ENCODE measurements around the gene TSPAN11. TPM values are rescaled to one million over a fixed set of nuclear protein-coding genes. Genes with fewer than 3 reads are reported as not detected.
A peak's percentile ranks its signal among the peaks of the same experiment; 100 is the strongest.

TSPAN11 gene
- total RNA-seq, 1 experiment from 2014 or later: 0.17 TPM

DNA sequence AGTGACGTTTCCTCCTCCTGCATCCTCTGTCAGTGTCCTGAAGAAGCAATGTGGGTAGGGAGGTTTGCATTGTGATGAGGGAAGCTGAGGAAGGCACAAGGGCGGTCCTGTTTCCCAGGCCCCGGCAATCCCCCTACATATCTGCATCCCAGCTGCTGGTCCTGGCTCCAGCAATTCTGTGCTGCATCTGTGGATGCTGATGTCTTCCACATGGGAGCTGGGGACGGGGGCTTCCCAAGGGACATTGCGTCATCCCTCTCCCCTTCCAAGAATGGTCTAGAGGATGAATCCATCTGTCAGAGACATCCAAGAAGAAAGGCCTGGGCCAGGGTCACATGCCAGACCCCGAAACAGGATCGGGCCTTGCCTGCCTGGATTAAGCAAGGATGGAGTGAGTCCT is 52.1 kb downstream of the TSPAN11 start:
- no peak for DNase-seq (ENCODE audit: low read depth)

DNA sequence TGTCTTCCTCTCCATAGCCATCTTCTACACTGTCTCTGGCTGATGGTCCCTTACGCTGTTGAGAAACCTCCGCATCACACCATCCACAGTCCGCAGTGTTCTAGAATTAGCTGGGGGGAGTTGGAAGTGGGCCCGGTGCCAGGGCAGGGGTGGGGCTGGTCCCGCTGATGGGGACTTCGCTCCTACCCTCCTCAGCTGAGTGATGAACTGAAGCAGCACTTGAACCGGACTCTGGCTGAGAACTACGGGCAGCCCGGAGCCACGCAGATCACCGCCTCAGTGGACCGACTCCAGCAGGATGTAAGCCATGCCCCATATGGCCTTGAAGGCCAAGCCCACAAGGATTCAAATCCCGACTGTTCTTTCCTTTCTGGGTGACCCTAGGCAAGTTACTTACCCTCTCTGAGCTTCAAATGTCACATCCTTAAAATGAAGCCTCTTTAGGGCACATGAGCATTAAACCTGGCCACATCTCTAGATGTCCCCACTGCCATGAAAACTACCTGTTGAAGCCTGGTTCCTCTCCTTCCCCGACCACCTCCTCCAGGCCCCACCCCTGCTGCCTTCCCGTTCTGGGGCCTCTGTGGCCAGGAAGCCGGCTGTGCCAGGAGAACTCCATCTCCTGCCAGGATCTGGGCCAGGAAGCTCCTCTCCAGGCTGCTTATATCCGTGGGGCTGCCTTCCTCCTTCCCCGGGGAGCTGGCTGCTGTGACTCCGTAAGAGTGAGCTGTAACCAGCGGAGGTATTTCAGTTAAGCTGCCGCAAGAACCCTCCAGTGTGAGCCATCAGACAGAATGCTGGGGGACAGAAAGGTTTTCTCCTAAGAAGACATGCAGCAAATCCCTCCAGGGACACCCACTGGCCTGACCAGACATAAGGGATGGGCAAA is 53.1 kb downstream of the TSPAN11 start:
- DNase-seq (ENCODE audit: low read depth): no peak

DNA sequence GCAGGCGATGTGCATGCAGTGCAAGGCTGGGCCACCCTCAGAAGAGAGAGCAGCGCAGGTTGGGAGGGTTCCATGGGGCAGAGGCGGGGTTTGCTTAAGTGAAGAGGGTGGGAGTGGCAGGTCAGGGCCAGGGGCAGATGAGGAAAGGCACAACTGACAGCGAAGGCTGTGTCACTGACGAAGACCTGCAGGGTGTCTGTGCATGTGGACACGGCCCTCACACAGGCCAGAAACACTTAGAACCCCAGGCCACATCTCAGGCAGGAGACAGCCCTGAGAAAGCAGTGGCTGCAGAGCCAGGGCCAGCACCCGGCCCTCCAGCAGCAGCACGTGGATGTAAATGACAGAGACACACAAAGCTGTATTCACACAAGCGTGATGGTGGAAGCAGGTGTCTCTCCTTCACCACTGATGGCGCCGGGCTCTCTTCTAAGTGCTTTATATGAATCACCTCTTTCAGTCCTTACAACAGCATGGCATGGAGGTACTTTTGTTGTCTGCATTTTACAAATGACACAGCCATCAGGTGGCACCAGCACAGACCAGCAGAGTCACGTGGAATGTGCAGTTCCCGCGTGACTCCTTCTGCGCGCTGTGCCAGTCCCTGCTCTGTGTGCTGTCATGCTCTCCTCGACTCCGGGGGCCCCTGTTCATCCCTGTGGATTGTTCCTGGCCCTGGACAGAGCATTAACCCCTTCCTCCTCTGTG is 54.6 kb downstream of the TSPAN11 start:
- DNase-seq (ENCODE audit: low read depth): no peak

DNA sequence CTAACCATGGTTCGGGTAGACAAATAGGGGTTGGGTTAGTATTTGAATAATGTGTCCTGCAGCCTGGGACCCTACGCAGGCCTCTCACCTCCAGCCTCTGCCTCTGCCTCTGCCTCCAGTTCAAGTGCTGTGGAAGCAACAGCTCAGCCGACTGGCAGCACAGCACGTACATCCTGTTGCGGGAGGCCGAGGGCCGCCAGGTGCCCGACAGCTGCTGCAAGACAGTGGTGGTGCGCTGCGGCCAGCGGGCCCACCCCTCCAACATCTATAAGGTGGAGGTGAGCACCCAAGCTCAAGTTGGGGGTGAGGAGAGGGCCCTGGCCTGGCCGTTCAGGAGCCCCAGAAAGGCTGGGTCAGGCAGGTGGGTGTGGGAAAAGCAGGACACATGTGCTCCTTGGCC is 55.9 kb downstream of the TSPAN11 start:
- DNase-seq (ENCODE audit: low read depth): no peak

DNA sequence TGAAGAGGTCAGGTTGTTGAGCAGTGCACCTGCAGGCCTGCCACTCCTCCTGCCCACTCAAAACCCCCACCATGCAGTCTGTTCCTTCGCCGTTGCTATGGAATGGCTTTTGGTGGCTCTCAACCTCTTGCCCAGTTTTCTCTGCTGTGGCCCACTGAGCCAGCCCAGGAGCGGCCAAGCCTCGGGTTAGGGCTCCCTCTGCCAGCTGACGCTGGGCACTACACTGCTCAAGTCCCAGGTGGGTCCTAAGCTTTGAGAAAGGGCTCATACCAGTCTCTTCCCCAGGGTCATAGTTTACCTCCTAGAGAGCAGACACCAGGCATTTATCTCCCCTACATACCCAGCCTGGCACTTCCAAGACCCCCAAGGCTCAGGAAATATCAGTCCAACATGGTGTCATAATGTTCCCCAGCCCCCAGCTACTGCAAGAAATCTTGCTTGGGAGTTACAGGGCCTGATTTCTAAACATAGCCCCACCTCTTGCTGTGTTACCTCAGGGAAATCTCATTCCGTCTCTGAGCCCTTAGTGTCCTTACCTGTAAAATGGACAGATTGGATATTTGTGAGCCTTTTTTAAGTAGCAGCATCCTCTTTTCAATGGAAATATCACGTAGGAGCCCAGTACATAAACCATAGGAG is 59.4 kb downstream of the TSPAN11 start:
- peak; percentile 26 for DNase-seq (ENCODE audit: low read depth)

DNA sequence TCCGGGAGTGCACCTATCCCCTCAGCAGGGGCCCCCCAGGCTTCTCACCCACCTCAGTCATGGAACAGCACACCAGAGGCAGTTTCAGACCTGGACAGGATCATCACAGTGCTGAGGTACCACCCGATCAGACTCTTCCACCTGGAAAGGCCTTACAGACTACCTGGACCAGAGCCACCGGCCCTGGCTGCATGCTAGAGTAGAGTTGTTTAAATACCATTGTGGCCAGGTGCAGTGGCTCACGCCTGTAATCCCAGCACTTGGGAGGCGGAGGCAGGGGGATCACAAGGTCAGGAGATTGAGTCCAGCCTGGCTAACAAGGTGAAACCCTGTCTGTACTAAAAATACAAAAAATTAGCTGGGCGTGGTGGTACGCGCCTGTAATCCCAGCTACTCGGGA is 61.5 kb downstream of the TSPAN11 start:
- DNase-seq (ENCODE audit: low read depth): no peak

DNA sequence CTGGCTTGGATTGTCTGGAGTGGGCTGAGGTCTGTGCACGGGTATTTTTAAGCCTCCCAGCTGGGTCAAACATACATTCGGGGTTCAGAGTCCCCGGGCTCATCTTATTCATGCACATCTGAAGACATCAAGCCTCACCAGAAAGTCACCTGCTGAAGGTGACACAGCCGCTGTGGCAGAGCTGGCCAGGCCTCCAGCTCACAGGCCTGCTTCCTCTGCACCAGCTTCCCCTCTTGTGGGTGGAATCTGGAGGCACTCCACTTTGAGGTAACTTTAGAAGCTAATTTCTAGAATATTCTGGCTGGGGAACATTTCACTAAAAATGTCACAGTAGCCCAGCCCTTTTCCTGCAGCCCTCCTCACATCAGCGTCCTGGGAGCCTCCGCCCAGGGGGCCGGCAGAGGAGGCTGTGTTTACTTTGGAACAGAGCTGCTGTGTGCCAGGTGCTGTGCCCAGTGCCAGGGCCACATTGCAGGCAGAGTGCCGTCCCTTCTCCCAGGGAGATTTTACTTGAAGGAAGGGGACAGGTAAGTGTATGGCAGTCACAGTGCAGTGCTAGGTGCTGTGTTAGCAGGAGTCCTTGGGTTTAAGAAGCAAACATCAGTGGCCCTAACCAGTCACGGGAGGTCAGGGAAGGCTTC is 62.2 kb downstream of the TSPAN11 start:
- DNase-seq (ENCODE audit: low read depth): no peak

DNA sequence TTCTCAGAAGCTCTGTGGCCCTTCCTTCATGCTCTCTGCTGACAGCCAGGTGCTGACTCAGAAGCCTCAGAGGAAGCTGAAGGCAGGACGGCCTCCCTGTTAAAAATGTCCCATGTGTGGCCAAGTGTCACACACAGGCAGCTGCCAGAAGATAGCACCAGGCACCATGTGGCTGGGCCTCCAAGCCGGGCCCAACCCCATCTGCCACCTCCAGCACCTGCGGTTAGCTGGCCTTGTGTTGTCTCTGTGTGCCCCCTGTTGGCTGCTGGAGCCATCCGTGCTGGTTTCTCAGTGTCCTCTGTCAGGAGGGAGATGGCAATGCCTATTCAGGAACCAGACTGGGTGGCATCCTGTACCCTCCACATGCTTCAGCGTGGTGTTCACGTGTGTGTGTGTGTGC is 63.2 kb downstream of the TSPAN11 start:
- DNase-seq (ENCODE audit: low read depth): no peak

DNA sequence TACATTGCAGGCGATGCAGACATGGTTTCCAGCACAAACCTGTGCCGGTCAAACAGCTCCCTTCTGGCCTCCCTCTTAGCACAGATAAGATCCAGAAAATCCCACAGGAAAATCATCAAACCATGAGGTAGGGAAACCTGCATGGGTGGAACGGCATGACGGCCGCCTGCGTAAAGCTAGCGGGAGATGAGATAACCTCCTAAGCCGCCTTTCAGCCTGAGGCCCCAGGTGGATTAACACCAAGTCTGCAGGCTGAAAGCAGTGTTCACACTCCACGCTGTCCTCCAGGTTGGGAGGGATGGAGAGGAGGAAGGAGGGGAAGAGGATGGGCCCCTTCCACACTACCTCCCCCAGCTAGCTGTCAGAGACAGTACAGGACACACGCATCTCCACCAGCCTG is 63.8 kb downstream of the TSPAN11 start:
- DNase-seq (ENCODE audit: low read depth): no peak

DNA sequence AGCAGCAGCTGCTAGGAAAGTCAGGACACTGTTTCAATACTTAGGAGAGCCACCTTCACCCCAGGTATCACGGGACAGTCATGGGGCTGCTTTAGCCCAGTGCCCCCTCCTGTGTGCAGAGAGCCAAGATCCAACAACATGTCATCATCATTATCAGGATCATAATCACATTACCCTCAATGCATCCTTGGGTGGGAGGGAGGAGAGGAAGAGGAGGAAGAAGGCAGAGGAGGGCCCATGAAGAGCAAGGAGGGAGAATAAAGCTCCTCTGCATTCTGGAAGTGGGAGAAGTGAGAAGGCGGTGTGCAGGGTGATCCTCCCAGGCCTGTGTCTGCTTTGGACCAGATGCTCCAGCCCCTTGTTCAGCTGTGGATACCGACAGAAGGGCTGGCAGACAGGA is 64.2 kb downstream of the TSPAN11 start:
- DNase-seq (ENCODE audit: low read depth): no peak

DNA sequence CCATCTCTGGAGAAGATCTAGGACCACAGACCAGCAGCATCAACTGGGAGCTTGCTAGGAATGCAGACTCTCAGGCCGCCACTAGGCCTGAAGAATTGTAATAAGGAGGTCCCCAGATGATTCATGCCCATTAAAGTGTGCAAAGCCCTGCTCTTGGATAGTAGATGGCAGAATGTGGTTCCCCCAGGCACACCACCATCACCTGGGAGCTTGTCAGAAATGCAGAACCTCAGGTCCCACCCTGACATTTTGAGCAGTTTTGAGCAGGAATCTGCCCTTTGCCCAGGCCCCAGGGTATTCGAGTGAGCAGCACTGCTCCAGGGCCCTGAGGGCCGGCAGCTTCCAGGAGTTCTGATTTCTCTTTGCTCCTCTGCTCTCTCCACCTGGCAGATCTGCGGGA is 64.9 kb downstream of the TSPAN11 start:
- DNase-seq (ENCODE audit: low read depth): no peak

DNA sequence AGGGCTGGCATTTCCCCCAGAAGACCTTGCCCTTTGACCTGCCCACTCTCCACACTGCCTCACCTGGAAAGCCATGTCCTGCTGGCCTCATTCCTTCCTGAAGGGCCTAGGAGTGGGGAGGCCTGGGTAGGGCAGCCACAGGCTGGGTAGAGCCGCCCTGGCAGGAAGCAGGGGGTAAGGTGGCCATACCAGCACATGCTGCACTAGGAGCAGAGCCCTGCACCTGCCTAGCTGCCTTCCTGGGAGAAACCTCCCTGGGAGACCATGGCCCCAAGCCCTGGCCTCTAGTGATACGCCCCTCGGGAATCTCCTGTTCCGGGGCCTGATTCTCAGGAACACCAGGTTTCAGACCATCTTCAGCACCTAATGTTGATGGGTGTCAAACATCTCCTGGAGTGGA is 65.8 kb downstream of the TSPAN11 start:
- no peak for DNase-seq (ENCODE audit: low read depth)

DNA sequence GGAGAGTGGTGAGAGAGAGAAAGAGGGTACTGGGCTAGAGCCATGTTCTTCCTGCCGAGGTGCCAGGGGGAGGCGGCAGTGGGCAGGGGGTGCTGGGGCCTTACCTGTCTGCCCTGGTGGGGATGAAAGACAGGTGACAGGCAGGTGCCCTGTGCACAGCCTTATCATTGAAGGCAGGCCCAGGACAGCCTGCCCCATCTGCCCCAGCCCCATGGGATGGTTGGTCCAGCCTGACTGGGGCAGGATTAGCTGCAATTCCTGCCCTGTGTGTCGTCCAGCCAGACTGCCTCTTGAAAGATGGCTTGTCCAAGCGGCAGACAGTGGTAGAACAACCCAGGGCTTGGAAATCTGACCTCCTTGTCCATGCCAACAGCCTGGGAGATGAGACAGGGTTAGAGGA is 67.2 kb downstream of the TSPAN11 start:
- no peak for DNase-seq (ENCODE audit: low read depth)

DNA sequence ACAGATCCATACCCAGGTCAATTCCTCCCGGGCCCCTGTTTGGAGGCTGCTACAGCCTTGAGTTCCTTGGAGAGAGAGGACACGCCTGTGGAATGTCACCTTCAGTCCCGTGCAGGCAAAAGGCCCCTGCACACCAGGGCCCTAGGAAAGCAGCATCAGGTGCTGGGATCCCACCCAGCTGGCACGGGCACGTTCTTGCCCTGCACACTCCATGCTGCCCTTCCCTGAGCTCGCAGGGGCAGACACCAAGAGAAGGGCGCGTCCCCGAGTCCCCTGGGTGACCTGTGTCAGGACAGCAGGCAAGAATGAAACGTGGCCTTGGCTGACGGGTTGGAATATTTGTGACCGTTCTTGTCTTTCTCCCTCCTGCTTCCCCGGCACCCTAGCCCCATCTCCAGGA is 67.7 kb downstream of the TSPAN11 start:
- DNase-seq (ENCODE audit: low read depth): no peak

DNA sequence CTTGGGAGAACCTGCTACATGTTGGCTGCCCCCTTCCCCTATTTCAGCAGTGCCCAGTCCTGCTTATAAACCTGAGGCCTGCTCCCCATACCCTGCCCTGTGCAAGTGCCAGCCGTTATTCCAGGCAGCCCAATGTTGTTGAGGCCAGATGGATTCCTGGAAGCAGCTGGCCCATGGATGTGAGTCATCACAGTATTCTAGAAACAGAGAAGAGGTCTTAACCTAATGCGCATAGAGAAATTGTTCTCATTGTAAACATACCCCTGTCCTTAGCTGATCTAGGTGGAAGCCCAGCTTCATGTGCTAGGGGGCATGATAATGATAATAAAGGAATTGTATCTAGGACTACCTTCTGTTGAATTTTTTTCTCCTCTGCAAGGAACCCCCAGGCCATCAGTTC is 69.7 kb downstream of the TSPAN11 start:
- peak; percentile 84 for DNase-seq (ENCODE audit: low read depth)

DNA sequence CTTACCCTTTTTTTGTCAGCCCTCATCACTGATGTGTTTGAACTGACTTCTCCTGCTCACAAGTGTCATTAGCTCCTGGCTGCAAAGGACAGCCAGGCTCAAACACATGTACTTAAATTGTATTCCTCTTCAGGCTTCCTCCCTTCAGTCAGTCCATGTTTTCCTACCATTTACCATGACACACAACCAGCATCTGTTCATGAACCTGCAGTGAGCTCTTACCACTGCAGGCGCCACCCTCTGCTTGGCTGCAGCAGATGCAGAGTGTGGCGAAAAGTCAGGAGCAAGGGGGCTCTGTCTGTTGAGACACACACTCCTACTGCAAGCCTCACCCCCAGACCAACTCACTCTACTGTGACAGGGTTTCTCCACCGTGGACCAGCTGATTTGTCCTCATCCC is 70.2 kb downstream of the TSPAN11 start:
- DNase-seq (ENCODE audit: low read depth): peak; percentile 21

DNA sequence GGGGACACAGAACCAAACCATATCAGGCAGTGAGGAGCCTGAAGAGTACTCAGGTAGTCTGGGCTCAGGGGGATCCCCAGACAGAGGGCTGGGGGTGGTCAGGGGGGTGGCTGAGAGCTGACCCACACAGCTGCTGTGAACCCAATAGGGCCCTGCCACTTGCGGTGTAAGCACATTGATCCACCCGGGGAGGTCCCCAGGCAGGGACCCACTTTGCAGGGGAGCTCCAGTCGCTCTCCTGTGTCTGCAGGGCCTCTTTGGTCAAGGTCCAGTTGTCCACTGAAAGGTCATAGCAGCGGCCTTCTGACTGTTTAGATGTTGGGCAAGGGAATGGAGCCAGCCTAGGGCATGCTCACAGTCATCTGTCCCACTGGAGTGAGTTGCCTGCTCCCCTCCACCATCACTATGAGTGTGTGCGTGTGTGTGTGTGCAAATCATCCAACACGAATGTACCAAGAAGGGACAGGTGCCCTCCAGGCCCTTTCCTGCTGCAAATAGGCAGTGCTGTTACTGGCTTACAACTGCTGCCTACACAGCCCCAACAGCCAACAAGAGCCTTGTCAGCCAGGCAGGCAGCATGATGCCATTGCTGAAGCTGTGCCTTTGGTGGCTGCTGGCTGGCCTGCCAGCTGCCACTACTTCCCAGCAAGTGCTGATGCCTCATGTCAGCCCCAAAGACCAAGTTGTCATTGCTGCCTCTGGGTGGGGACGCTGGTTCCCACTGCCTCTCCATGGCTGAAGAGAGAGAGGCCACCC is 71.3 kb downstream of the TSPAN11 start:
- no peak for DNase-seq (ENCODE audit: low read depth)

DNA sequence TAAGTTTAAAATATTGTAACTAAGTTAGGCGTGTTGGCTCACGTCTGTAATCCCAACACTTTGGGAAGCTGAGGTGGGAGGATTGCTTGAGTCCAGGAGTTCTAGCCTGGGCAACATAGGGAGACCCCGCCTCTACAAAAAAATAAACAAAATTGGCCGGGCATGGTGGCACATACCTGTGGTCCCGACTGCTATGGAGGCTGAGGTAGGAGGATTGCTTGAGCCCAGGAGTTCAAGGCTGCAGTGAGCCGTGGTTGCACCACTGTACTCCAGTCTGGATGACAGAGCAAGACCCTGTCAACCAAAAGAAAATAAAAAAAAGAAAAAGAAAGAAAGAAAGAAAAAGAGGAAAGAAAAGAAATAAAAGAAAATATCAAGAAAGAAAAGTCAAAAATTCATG is 72.5 kb downstream of the TSPAN11 start:
- DNase-seq (ENCODE audit: low read depth): no peak

DNA sequence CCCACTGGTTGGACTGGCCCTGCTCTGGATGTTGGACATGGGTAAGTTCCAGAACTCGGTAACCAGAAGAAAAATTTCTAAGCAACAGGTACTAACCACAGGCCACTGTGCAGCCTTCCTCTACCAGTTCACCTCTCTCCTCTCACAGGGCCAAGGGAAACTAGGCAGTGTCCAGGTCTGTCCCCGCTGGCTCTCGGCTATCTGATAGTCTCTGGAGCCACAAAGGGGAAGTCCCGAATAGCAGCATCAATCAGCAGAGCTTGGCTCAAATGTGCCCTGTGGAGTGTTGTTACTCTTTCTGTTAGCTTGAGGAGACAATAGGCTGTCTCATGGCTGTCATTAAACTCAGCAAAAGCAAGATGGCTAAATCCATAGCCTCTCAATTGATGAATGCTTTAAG is 73.2 kb downstream of the TSPAN11 start:
- DNase-seq (ENCODE audit: low read depth): no peak

DNA sequence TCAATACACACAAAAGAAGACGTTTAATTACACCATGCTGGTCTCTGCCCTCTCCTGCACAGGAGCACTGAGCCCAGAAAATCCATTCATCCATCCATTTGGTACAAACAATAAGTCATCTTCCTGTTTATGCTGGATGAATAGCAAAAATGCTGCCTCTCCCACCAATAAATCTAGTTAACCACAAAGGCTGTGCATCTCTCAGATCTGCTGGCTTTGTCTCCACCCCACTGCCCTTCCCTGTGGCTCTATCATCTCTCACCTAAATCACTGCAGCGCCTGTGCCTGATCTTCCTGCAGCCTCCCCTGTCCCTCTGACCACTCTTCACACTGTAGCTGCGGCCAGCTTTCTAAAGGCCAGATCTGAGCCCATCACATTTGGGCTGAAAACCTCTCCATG is 74.2 kb downstream of the TSPAN11 start:
- peak; percentile 65 for DNase-seq (ENCODE audit: low read depth)

DNA sequence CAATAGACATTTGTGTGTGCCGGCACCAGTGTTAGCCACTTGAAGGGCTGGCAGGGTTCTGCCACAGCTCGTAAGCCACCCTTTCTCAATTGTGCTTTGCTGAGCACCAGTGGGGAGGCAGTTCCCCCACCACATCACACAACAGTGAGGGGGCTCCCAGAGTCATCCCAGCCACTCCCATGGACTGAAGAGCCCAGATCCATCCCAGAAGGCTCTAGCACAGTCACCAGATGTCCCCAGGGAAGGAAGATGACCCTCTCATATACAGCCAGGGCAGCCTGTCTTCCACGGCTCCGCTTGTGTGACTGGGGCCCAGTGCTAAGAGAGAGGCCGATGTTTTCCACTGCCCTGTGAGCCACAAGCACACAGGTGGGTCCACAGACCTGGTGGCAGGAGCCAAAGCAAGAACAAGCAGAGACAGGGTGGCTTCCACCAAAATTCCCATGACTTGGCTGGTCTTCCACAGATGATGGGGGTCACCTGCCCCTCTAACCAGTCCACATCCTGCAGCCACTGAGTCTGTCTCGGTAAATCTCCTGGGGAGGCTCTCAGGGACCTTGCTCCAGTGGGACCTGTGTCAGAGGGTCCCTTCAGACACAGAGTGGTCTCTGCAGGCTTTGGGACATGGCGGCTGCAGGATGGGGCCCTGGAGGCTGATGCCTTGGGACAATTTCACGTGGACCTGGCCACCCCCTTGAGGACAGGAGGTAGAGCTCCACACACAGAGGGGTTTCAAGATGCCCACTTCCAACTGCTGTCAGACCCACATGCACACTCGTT is 75.2 kb downstream of the TSPAN11 start:
- no peak for DNase-seq (ENCODE audit: low read depth)
